HepG2 (cell line): ENCODE results near the gene LASP1. TPM values are rescaled to one million over a fixed set of nuclear protein-coding genes. Genes with fewer than 3 reads are reported as not detected.
A peak's percentile ranks its signal among the peaks of the same experiment; 100 is the strongest.

Source experiments
- FIP1L1 ChIP-seq: fragments of 200-400 bp; formaldehyde crosslinking; IDR thresholded peaks from 2 replicates; pipeline ENCODE4 v1.6.1; 2018; ENCODE audit warnings: low read depth, mild to moderate bottlenecking, low read length, moderate library complexity, borderline replicate concordance; ENCODE audit not compliant: insufficient read depth
- HMG20B ChIP-seq: conservative IDR thresholded peaks from 2 replicates; pipeline ENCODE4 v1.6.1; 2016; ENCODE audit warnings: missing genetic modification reagents, missing compliant biosample characterization
- HOXA3 ChIP-seq: sonication (generic); formaldehyde crosslinking; IDR thresholded peaks from 2 replicates; pipeline ENCODE4 v1.5.0; 2020; ENCODE audit warnings: missing genetic modification reagents
- MBD4 ChIP-seq: IDR thresholded peaks from 2 replicates; pipeline ENCODE4 v1.6.1; 2012; ENCODE audit warnings: low read length, inconsistent platforms, borderline replicate concordance
- MED1 ChIP-seq: sonication (generic); formaldehyde crosslinking; IDR thresholded peaks from 2 replicates; pipeline ENCODE4 v1.4.0; 2020; ENCODE audit warnings: missing genetic modification reagents
- RARA ChIP-seq: IDR thresholded peaks from 2 replicates; pipeline ENCODE4 v1.6.1; 2016; ENCODE audit warnings: missing genetic modification reagents, missing compliant biosample characterization
- RBFOX2 ChIP-seq: fragments of 200-400 bp; formaldehyde crosslinking; IDR thresholded peaks from 2 replicates; pipeline ENCODE4 v1.6.1; 2017; ENCODE audit warnings: low read depth, mild to moderate bottlenecking, low read length
- ZNF121 ChIP-seq: sonication (generic); formaldehyde crosslinking; IDR thresholded peaks from 2 replicates; pipeline ENCODE4 v1.5.0; 2020; ENCODE audit warnings: mild to moderate bottlenecking, missing genetic modification reagents
- ZNF337 ChIP-seq: sonication (generic); formaldehyde crosslinking; IDR thresholded peaks from 2 replicates; pipeline ENCODE4 v1.5.1; 2020; ENCODE audit warnings: missing genetic modification reagents, low read depth, mild to moderate bottlenecking, borderline replicate concordance
- ZNF615 ChIP-seq: sonication (generic); formaldehyde crosslinking; IDR thresholded peaks from 2 replicates; pipeline ENCODE4 v1.5.0; 2020; ENCODE audit warnings: mild to moderate bottlenecking, missing genetic modification reagents, borderline replicate concordance
- ZNF619 ChIP-seq: sonication (generic); formaldehyde crosslinking; IDR thresholded peaks from 2 replicates; pipeline ENCODE4 v1.4.0; 2020; ENCODE audit warnings: mild to moderate bottlenecking, missing genetic modification reagents
- polyA plus RNA-seq, 8 experiments: library from polyadenylated mRNA; depleted of rRNA in 3 of 8; stranded (reverse) in 7 of 8; unstranded in 1 of 8; fragments of >200 nt; fragmentation: Illumina TruSeq in 4 of 8; extraction: Trizol in 4 of 8; gene quantifications; 2 replicates each; pipeline versions ENCODE4 v1.2.1 to v1.2.3, GENCODE V29; 2011 to 2016; ENCODE audit warnings: low read depth in 4 of 8, missing spikeins in 1 of 8, mixed read lengths in 1 of 8; ENCODE audit not compliant: insufficient read depth in 1 of 8
- total RNA-seq, 5 experiments: library from RNA; depleted of rRNA; stranded (reverse); fragments of >200 nt; fragmentation: Illumina TruSeq; extraction: Trizol; gene quantifications; 2 replicates each; pipeline ENCODE4 v1.2.3, GENCODE V29; 2016; ENCODE audit warnings: low read depth in 1 of 5
- TF ChIP-seq, protein P1 (sequence below): sonication (generic); formaldehyde crosslinking; IDR thresholded peaks from 2 replicates; pipeline ENCODE4 v1.4.0; 2020; ENCODE audit warnings: mild to moderate bottlenecking, missing genetic modification reagents
- TF ChIP-seq, protein P2 (sequence below): sonication (generic); formaldehyde crosslinking; IDR thresholded peaks from 2 replicates; pipeline ENCODE4 v1.9.0; 2021; ENCODE audit warnings: missing genetic modification reagents, borderline replicate concordance
- TF ChIP-seq, protein P3 (sequence below): sonication (generic); formaldehyde crosslinking; IDR thresholded peaks from 2 replicates; pipeline ENCODE4 v1.8.1; 2023; ENCODE audit warnings: mild to moderate bottlenecking, moderate library complexity, missing genetic modification reagents
- TF ChIP-seq, protein P4 (sequence below): sonication (generic); formaldehyde crosslinking; IDR thresholded peaks from 2 replicates; pipeline ENCODE4 v1.4.0; 2020; ENCODE audit warnings: mild to moderate bottlenecking, missing genetic modification reagents
- TF ChIP-seq, protein P5 (sequence below): sonication (generic); formaldehyde crosslinking; IDR thresholded peaks from 2 replicates; pipeline ENCODE4 v1.5.1; 2020; ENCODE audit warnings: missing genetic modification reagents, mild to moderate bottlenecking, borderline replicate concordance
- TF ChIP-seq, protein P6 (sequence below): sonication (generic); formaldehyde crosslinking; IDR thresholded peaks from 2 replicates; pipeline ENCODE4 v1.4.0; 2020; ENCODE audit warnings: missing genetic modification reagents, low read depth, mild to moderate bottlenecking, borderline replicate concordance

Gene LASP1
- total and polyA plus RNA-seq, 2 of the 13 experiments (the other 11 are each of a cell fraction or from before 2014, with no cell fraction given), result 70.1 to 97.0 TPM

DNA sequence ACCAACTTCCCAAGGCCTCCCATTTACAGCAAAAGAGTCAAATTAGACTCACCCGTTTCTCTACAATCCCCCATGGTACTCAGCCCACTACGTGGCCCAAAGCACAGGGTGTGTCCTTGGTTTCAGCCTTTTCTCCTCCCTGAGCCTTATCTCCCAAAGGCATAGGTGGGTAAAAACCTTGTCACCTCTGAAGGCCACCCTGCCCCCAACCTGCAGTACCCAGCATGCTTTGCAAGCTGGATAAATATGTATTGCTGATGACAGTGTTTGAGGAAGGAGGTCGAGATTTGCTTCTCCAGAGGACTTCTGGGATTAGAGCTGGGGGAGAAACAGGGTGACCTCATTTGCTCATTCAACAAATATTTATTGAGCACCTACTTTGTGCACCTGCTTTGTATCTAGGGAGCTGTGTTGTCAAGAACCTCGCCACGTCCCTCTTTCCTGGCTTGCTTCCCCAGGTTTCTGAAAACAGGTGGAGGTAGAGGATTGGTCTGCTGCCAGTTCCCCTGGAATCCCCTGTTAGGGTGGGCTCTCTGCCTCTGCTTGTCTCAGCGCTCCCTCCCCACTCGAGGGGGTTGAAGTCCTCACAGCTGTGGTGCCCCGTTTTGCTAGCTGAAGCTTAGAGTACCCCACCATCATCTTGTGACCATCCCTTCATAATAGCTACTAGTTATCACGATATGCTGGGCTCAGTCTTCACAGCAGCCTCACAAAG lies 3.0 kb downstream of the LASP1 start (continued):
- TF ChIP-seq ZNF619 (no peak), MED1 (CRISPR knock-in tag) (peak; percentile 64), ZNF615 (CRISPR knock-in tag) (no peak), RARA (CRISPR knock-in tag) (peak; percentile 74), HMG20B (CRISPR knock-in tag) (peak; percentile 93), MBD4 (no peak), ZNF121 (CRISPR knock-in tag) (no peak), ZNF337 (no peak), HOXA3 (CRISPR knock-in tag) (peak; percentile 64; the same call in 1 of the 2 replicates), FIP1L1 (no peak), RBFOX2 (no peak; the same call in 1 of the 2 replicates)
- TF ChIP-seq, protein P1, sequence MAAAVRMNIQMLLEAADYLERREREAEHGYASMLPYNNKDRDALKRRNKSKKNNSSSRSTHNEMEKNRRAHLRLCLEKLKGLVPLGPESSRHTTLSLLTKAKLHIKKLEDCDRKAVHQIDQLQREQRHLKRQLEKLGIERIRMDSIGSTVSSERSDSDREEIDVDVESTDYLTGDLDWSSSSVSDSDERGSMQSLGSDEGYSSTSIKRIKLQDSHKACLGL (CRISPR knock-in tag), result no peak
- TF ChIP-seq, protein P2, sequence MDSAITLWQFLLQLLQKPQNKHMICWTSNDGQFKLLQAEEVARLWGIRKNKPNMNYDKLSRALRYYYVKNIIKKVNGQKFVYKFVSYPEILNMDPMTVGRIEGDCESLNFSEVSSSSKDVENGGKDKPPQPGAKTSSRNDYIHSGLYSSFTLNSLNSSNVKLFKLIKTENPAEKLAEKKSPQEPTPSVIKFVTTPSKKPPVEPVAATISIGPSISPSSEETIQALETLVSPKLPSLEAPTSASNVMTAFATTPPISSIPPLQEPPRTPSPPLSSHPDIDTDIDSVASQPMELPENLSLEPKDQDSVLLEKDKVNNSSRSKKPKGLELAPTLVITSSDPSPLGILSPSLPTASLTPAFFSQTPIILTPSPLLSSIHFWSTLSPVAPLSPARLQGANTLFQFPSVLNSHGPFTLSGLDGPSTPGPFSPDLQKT, result no peak
- TF ChIP-seq, protein P3, sequence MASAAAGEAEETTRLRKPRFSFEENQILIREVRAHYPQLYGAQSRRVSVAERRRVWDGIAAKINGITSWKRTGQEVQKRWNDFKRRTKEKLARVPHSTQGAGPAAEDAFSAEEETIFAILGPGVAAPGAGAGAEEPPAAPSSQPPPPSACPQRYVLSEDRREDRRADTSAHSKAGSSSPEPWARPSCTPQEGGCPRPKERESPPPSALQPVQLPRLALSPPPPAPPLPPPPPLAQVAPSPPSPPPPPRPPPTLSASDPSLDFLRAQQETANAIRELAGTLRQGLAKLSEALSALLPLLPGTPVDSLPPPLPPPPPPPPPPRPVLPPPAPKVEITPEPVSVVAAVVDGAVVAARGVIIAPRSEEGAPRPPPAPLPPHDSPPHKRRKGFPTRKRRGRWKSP (CRISPR knock-in tag), result no peak
- TF ChIP-seq, protein P4, sequence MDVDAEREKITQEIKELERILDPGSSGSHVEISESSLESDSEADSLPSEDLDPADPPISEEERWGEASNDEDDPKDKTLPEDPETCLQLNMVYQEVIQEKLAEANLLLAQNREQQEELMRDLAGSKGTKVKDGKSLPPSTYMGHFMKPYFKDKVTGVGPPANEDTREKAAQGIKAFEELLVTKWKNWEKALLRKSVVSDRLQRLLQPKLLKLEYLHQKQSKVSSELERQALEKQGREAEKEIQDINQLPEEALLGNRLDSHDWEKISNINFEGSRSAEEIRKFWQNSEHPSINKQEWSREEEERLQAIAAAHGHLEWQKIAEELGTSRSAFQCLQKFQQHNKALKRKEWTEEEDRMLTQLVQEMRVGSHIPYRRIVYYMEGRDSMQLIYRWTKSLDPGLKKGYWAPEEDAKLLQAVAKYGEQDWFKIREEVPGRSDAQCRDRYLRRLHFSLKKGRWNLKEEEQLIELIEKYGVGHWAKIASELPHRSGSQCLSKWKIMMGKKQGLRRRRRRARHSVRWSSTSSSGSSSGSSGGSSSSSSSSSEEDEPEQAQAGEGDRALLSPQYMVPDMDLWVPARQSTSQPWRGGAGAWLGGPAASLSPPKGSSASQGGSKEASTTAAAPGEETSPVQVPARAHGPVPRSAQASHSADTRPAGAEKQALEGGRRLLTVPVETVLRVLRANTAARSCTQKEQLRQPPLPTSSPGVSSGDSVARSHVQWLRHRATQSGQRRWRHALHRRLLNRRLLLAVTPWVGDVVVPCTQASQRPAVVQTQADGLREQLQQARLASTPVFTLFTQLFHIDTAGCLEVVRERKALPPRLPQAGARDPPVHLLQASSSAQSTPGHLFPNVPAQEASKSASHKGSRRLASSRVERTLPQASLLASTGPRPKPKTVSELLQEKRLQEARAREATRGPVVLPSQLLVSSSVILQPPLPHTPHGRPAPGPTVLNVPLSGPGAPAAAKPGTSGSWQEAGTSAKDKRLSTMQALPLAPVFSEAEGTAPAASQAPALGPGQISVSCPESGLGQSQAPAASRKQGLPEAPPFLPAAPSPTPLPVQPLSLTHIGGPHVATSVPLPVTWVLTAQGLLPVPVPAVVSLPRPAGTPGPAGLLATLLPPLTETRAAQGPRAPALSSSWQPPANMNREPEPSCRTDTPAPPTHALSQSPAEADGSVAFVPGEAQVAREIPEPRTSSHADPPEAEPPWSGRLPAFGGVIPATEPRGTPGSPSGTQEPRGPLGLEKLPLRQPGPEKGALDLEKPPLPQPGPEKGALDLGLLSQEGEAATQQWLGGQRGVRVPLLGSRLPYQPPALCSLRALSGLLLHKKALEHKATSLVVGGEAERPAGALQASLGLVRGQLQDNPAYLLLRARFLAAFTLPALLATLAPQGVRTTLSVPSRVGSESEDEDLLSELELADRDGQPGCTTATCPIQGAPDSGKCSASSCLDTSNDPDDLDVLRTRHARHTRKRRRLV (CRISPR knock-in tag), result no peak; the same call in 1 of the 2 replicates
- TF ChIP-seq, protein P5, sequence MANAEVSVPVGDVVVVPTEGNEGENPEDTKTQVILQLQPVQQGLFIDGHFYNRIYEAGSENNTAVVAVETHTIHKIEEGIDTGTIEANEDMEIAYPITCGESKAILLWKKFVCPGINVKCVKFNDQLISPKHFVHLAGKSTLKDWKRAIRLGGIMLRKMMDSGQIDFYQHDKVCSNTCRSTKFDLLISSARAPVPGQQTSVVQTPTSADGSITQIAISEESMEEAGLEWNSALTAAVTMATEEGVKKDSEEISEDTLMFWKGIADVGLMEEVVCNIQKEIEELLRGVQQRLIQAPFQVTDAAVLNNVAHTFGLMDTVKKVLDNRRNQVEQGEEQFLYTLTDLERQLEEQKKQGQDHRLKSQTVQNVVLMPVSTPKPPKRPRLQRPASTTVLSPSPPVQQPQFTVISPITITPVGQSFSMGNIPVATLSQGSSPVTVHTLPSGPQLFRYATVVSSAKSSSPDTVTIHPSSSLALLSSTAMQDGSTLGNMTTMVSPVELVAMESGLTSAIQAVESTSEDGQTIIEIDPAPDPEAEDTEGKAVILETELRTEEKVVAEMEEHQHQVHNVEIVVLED (CRISPR knock-in tag), result peak; percentile 51; the same call in 1 of the 2 replicates
- TF ChIP-seq, protein P6, sequence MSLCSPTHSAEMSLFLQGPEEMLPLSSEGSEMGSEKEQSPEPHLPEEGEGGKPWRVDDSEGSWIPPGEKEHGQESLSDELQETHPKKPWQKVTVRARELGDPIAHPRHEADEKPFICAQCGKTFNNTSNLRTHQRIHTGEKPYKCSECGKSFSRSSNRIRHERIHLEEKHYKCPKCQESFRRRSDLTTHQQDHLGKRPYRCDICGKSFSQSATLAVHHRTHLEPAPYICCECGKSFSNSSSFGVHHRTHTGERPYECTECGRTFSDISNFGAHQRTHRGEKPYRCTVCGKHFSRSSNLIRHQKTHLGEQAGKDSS (CRISPR knock-in tag), result no peak; the same call in 1 of the 2 replicates
